HepG2 (cell line): ENCODE data around the gene GLYATL3.
A peak's percentile ranks its signal among the peaks of the same experiment; 100 is the strongest.

ENCODE experiments used
- ARHGAP35 ChIP-seq: sonication (generic); formaldehyde crosslinking; IDR thresholded peaks from 2 replicates; pipeline ENCODE4 v1.9.0; 2022; ENCODE audit warnings: mild to moderate bottlenecking, inconsistent platforms, moderate library complexity, missing genetic modification reagents, borderline replicate concordance
- CEBPB ChIP-seq: IDR thresholded peaks from 2 replicates; pipeline ENCODE4 v1.6.1; 2011; ENCODE audit warnings: low read depth, low read length, improper control_type of control experiment, borderline replicate concordance
- GABPA ChIP-seq, 2 experiments: IDR thresholded peaks; 2 replicates each; pipeline ENCODE4 v1.6.1; 2011 to 2016; ENCODE audit warnings: low read depth in 2 of 2, low read length in 1 of 2, missing biosample characterization in 1 of 2, missing genetic modification characterization in 1 of 2
- JUND ChIP-seq: sonication (generic); formaldehyde crosslinking; IDR thresholded peaks from 2 replicates; pipeline ENCODE4 v1.8.0; 2022; ENCODE audit warnings: mild to moderate bottlenecking, missing genetic modification reagents
- MTF2 ChIP-seq: sonication (generic); formaldehyde crosslinking; IDR thresholded peaks from 2 replicates; pipeline ENCODE4 v1.5.0; 2020; ENCODE audit warnings: missing genetic modification reagents, borderline replicate concordance
- NFIC ChIP-seq: IDR thresholded peaks from 2 replicates; pipeline ENCODE4 v1.6.1; 2012; ENCODE audit warnings: mild to moderate bottlenecking, low read length, inconsistent platforms
- POLR2A ChIP-seq, 2 experiments: IDR thresholded peaks; 2 replicates each; pipeline ENCODE4 v1.6.1; 2011; ENCODE audit warnings: low read depth in 2 of 2, low read length in 2 of 2, mild to moderate bottlenecking in 1 of 2, moderate library complexity in 1 of 2; ENCODE audit not compliant: insufficient read depth in 1 of 2
- RAD51 ChIP-seq: fragments of 450-650 bp; IDR thresholded peaks from 2 replicates; pipeline ENCODE4 v1.6.1; 2016; ENCODE audit warnings: borderline replicate concordance
- REST ChIP-seq, 2 experiments: IDR thresholded peaks; 2 replicates each; pipeline ENCODE4 v1.6.1; 2011 to 2012; ENCODE audit warnings: low read length in 2 of 2, borderline replicate concordance in 1 of 2, low read depth in 1 of 2, mild to moderate bottlenecking in 1 of 2, moderate library complexity in 1 of 2
- SMAD1 ChIP-seq: sonication (generic); formaldehyde crosslinking; IDR thresholded peaks from 2 replicates; pipeline ENCODE4 v1.4.0; 2020; ENCODE audit warnings: missing genetic modification reagents, low read depth, mild to moderate bottlenecking, borderline replicate concordance
- SNRNP70 ChIP-seq: fragments of 200-400 bp; formaldehyde crosslinking; IDR thresholded peaks from 2 replicates; pipeline ENCODE4 v1.6.1; 2017; ENCODE audit warnings: mild to moderate bottlenecking, low read depth, low read length, moderate library complexity
- TF ChIP-seq, protein P1 (sequence below), 2 experiments: sonication (generic) in 1 of 2; formaldehyde crosslinking in 1 of 2; IDR thresholded peaks; 2 replicates each; pipeline versions ENCODE4 v1.4.0 to v1.6.1; 2016 to 2020; ENCODE audit warnings: borderline replicate concordance in 1 of 2, low read depth in 1 of 2, mild to moderate bottlenecking in 1 of 2, missing genetic modification reagents in 1 of 2
- TF ChIP-seq, protein P2 (sequence below): sonication (generic); formaldehyde crosslinking; IDR thresholded peaks from 2 replicates; pipeline ENCODE4 v1.8.1; 2022; ENCODE audit warnings: low read depth, mild to moderate bottlenecking, missing genetic modification reagents
- TF ChIP-seq, protein P3 (sequence below): sonication (generic); formaldehyde crosslinking; IDR thresholded peaks from 2 replicates; pipeline ENCODE4 v1.5.0; 2020; ENCODE audit warnings: mild to moderate bottlenecking, missing genetic modification reagents, moderate library complexity

DNA sequence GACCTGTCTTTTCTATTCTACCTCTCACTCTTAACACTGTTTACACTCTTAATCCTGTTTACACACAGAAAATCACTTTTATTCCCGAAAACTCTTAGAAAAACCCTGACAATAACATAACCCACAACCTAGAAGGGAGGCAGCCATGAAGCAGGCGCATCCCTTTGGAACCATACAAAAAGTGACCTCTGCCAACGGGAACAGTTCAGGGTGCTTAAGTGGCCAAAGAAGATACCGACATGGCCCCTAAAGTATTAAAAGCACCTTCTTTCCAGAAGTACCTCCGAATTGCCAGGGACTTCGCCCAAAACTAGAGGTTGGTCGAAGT, 37.2 kb upstream of the GLYATL3 start:
- TF ChIP-seq SNRNP70 (no peak), REST (IDR thresholded peaks at IDR 0.05; ENCODE audit: borderline replicate concordance in 1 of 2, low read depth in 1 of 2, low read length in 2 of 2) (no peak), JUND (no peak), MTF2 (CRISPR knock-in tag) (0 out of 2 replicates have a peak, but pooled peaks have one; percentile 54), GABPA (IDR thresholded peaks at IDR 0.05; ENCODE audit: low read depth, low read length) (no peak), GABPA (CRISPR knock-in tag; IDR thresholded peaks at IDR 0.05; ENCODE audit: low read depth) (no peak), POLR2A (IDR thresholded peaks at IDR 0.05; ENCODE audit: insufficient read depth in 1 of 2, low read depth in 2 of 2, low read length in 2 of 2) (no peak), NFIC (no peak), RAD51 (no peak), CEBPB (no peak), ARHGAP35 (CRISPR knock-in tag) (no peak), SMAD1 (no peak)
- TF ChIP-seq, protein P1, sequence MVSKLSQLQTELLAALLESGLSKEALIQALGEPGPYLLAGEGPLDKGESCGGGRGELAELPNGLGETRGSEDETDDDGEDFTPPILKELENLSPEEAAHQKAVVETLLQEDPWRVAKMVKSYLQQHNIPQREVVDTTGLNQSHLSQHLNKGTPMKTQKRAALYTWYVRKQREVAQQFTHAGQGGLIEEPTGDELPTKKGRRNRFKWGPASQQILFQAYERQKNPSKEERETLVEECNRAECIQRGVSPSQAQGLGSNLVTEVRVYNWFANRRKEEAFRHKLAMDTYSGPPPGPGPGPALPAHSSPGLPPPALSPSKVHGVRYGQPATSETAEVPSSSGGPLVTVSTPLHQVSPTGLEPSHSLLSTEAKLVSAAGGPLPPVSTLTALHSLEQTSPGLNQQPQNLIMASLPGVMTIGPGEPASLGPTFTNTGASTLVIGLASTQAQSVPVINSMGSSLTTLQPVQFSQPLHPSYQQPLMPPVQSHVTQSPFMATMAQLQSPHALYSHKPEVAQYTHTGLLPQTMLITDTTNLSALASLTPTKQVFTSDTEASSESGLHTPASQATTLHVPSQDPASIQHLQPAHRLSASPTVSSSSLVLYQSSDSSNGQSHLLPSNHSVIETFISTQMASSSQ (IDR thresholded peaks at IDR 0.05; ENCODE audit: low read depth) = no peak
- TF ChIP-seq, protein P1 (CRISPR knock-in tag; IDR thresholded peaks at IDR 0.05; ENCODE audit: borderline replicate concordance) = no peak
- TF ChIP-seq, protein P2, sequence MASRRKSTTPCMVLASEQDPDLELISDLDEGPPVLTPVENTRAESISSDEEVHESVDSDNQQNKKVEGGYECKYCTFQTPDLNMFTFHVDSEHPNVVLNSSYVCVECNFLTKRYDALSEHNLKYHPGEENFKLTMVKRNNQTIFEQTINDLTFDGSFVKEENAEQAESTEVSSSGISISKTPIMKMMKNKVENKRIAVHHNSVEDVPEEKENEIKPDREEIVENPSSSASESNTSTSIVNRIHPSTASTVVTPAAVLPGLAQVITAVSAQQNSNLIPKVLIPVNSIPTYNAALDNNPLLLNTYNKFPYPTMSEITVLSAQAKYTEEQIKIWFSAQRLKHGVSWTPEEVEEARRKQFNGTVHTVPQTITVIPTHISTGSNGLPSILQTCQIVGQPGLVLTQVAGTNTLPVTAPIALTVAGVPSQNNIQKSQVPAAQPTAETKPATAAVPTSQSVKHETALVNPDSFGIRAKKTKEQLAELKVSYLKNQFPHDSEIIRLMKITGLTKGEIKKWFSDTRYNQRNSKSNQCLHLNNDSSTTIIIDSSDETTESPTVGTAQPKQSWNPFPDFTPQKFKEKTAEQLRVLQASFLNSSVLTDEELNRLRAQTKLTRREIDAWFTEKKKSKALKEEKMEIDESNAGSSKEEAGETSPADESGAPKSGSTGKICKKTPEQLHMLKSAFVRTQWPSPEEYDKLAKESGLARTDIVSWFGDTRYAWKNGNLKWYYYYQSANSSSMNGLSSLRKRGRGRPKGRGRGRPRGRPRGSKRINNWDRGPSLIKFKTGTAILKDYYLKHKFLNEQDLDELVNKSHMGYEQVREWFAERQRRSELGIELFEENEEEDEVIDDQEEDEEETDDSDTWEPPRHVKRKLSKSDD (CRISPR knock-in tag) = no peak
- TF ChIP-seq, protein P3, sequence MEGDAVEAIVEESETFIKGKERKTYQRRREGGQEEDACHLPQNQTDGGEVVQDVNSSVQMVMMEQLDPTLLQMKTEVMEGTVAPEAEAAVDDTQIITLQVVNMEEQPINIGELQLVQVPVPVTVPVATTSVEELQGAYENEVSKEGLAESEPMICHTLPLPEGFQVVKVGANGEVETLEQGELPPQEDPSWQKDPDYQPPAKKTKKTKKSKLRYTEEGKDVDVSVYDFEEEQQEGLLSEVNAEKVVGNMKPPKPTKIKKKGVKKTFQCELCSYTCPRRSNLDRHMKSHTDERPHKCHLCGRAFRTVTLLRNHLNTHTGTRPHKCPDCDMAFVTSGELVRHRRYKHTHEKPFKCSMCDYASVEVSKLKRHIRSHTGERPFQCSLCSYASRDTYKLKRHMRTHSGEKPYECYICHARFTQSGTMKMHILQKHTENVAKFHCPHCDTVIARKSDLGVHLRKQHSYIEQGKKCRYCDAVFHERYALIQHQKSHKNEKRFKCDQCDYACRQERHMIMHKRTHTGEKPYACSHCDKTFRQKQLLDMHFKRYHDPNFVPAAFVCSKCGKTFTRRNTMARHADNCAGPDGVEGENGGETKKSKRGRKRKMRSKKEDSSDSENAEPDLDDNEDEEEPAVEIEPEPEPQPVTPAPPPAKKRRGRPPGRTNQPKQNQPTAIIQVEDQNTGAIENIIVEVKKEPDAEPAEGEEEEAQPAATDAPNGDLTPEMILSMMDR (CRISPR knock-in tag) = no peak
